Measurements from ENCODE around the gene AAMP. TPM values are rescaled to one million over a fixed set of nuclear protein-coding genes. Genes with fewer than 3 reads are reported as not detected.

The AAMP gene
- total RNA-seq, 5 donors from 2014 or later (not counting 1 experiment from before 2014, with no cell fraction given): 46.2 to 71.3 (median 67.4) TPM

Other genes starting within 250 kb of the AAMP start
- 1 to 10 TPM in 1 of 5 donors, under 1 TPM in 4; 0.18 to 1.0 (median 0.65) TPM for gene RUFY4, start 200.9 kb downstream of the AAMP start, total RNA-seq
- gene CXCR2, start 144.1 kb downstream of the AAMP start, total RNA-seq: under 1 TPM in 3 of 5 donors, not detected in 2; 0.46 to 0.56 (median 0.54) TPM
- under 1 TPM in 4 of 5 donors, not detected in 1; 0.12 to 0.25 (median 0.18) TPM for gene CXCR1, start 103.2 kb downstream of the AAMP start, total RNA-seq
- gene ARPC2, start 52.9 kb downstream of the AAMP start, total RNA-seq: 100 to 1,000 TPM; 347 to 487 (median 390) TPM
- 1 to 10 TPM in 4 of 5 donors, under 1 TPM in 1; 0.89 to 2.7 (median 1.2) TPM for gene GPBAR1, start 9.1 kb downstream of the AAMP start, total RNA-seq
- 10 to 100 TPM; 17.4 to 33.1 (median 30.6) TPM for gene PNKD, start 382 bp upstream of the AAMP start, total RNA-seq
- gene TMBIM1, start 22.4 kb upstream of the AAMP start, total RNA-seq: 100 to 1,000 TPM in 3 of 5 donors, 10 to 100 TPM in 2; 78.8 to 166 (median 144) TPM
- not detected for gene CATIP, start 86.7 kb upstream of the AAMP start, total RNA-seq
- gene SLC11A1, start 112.1 kb upstream of the AAMP start, total RNA-seq: 1 to 10 TPM in 1 of 5 donors, under 1 TPM in 4; 0.40 to 1.2 (median 0.79) TPM
- gene CTDSP1, start 129.7 kb upstream of the AAMP start, total RNA-seq: 100 to 1,000 TPM; 105 to 200 (median 195) TPM
- gene VIL1, start 149.0 kb upstream of the AAMP start, total RNA-seq: under 1 TPM; 0.23 to 0.67 (median 0.51) TPM

Measured in T-cell (primary cell).